ENCODE results near the gene CDH6. TPM values are rescaled to one million over a fixed set of nuclear protein-coding genes. Genes with fewer than 3 reads are reported as not detected.
A peak's percentile ranks its signal among the peaks of the same experiment; 100 is the strongest.

Gene CDH6
- total and polyA plus RNA-seq, 2 of the 4 experiments (the other 2 are of a cell fraction): 72.2 to 232 TPM

DNA sequence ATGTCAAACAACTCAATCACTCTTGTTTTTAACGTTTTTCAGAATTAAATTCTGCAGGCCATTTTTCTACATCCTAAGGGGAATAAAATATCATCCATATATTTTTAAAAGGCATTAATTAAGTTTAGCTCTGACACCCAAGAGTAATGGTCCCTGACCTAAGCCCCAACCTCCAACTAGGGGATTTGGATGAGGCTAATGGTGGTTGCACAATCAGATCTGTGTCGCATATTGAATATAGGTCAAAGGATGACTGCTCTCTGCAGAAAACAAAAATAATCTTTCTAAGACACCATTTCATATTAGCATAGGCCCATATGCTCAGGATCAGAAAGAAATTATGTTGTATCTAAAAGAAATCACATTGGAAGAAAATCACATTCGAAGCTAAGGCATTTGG, 20.7 kb downstream of the CDH6 start:
- WGBS, 2 experiments (ENCODE audit: extremely low coverage in 2 of 2, insufficient read length in 1 of 2): no CpG with 5 or more reads among the region's 3 CpGs
- Histone ChIP-seq H3K23ac (ENCODE audit: low read depth, low read length) (no peak overlapping the region), H2BK15ac (ENCODE audit: low read depth, low read length) (no peak overlapping the region), H4K8ac (ENCODE audit: low read depth in 2 of 2, low read length in 2 of 2) (no peak overlapping the region), H2AK5ac (ENCODE audit: low read depth, low read length) (no peak overlapping the region), H4K20me1 (ENCODE audit: insufficient read depth, low read length) (no peaks in the 10 kb centered on the region; the same call in 1 of the 2 replicates), H2BK120ac (ENCODE audit: low read depth, low read length) (no peak overlapping the region), H2AK9ac (replicated peaks; ENCODE audit: low read depth, low read length, poor library complexity) (no peak overlapping the region), H3K9ac (ENCODE audit: low read depth, low read length) (no peak overlapping the region), H3K4ac (ENCODE audit: low read depth, low read length) (no peak overlapping the region), H2BK20ac (ENCODE audit: low read depth, low read length) (no peak overlapping the region), H3K9me1 (ENCODE audit: insufficient read depth, low read length) (peaks cover 10% of the 10 kb centered on the region; the same call in 1 of the 2 replicates), H4K5ac (ENCODE audit: low read depth, low read length) (no peak overlapping the region), H3K18ac (ENCODE audit: low read depth, low read length) (no peak overlapping the region), H3K4me2 (ENCODE audit: low read depth, low read length) (no peak overlapping the region), H3K4me3 (ENCODE audit: insufficient read depth, low read depth, low read length) (no peak overlapping the region), H3K27me3 (ENCODE audit: control insufficient read depth, insufficient read depth, low read length) (no peaks in the 10 kb centered on the region), H3K14ac (replicated peaks; ENCODE audit: low read depth, low read length) (no peak overlapping the region), H3K27ac (ENCODE audit: insufficient read depth, low read length) (no peak overlapping the region), H3K79me1 (ENCODE audit: low read depth in 1 of 2, low read length in 2 of 2) (peaks cover 14 to 61% of the 10 kb centered on the region in 2 experiments; a peak in 3 of 4 replicates), H3K9me3 (ENCODE audit: control insufficient read depth, insufficient read depth, low read length) (no peaks in the 10 kb centered on the region), H3K36me3 (ENCODE audit: control insufficient read depth, insufficient read depth, low read length) (no peaks in the 10 kb centered on the region), H3K4me1 (ENCODE audit: control insufficient read depth, insufficient read depth, low read length) (peaks cover 10% of the 10 kb centered on the region; the same call in 1 of the 2 replicates), H4K91ac (ENCODE audit: insufficient read depth, low read depth, low read length) (no peak overlapping the region), H3K56ac (ENCODE audit: extremely low read depth, insufficient read depth, low read length) (no peak overlapping the region), H2BK5ac (ENCODE audit: low read depth, low read length, poor library complexity, severe bottlenecking) (no peak overlapping the region), H2AFZ (replicated peaks; ENCODE audit: low read length, poor library complexity) (no peak overlapping the region)
- BruUV-seq (replicated peaks): no TSS peak
- ATAC-seq (ENCODE audit: low read depth): no peak
- ChIA-PET CTCF (interaction anchor here (0.6 kb wide), 2 partner anchors 21 to 125 kb away, joined by 3 to 5 read pairs; no protein-coding TSS in a partner anchor), POLR2A (ENCODE audit: unreplicated experiment) (interaction anchor here (0.6 kb wide), 1 partner anchor 135 kb away, joined by 4 read pairs; no protein-coding TSS in a partner anchor)
- intact Hi-C loops (cut with micrococcal nuclease) (no loop called here), in situ Hi-C loops (cut with MboI; ENCODE audit: low sequenced_read_pairs) (no loop called here), dilution Hi-C loops (cut with HindIII; ENCODE audit: low sequenced_read_pairs, unreplicated experiment) (no loop called here)
- no peak for TF ChIP-seq SMC3 (IDR thresholded peaks at IDR 0.05; ENCODE audit: low read depth, low read length)
- no peak for TF ChIP-seq CHD1 (IDR thresholded peaks at IDR 0.05; ENCODE audit: low read depth, low read length)
- TF ChIP-seq CEBPB (IDR thresholded peaks at IDR 0.05; ENCODE audit: low read depth, low read length): peak; percentile 67
- no peak for DNase-seq

Data from IMR-90 (cell line).